ENCODE results near the gene PBRM1. TPM values are rescaled to one million over a fixed set of nuclear protein-coding genes. Genes with fewer than 3 reads are reported as not detected.

PBRM1 gene
- total RNA-seq, 2 donors from 2014 or later, result 73.4 to 78.5 TPM

- peaks cover 79% of the 10 kb centered on the region for H3K36me3 ChIP-seq (ENCODE audit: control insufficient read depth, insufficient read depth, low read length)
- no peaks in the 10 kb centered on the region for H3K4me1 ChIP-seq (ENCODE audit: control insufficient read depth, insufficient read depth, low read length)
- no peak overlapping the region for H3K27ac ChIP-seq (ENCODE audit: low read depth, low read length)
- H3K4me3 Mint-ChIP-seq, result no peak overlapping the region
- WGBS, 2 experiments (ENCODE audit: insufficient coverage in 1 of 2, insufficient read length in 1 of 2), result 91 to 96% methylated on average over 3 of the region's 3 CpGs
- no peaks in the 10 kb centered on the region for H3K4me1 Mint-ChIP-seq
- H3K27me3 Mint-ChIP-seq (ENCODE audit: insufficient read depth), result no peaks in the 10 kb centered on the region
- H3K9ac ChIP-seq (ENCODE audit: extremely low read depth, low read length, poor library complexity, severe bottlenecking), result no peak overlapping the region
- H3K27me3 ChIP-seq (ENCODE audit: control insufficient read depth, insufficient read depth, low read length, poor library complexity, severe bottlenecking), result no peaks in the 10 kb centered on the region
- H3K27ac Mint-ChIP-seq, result no peak overlapping the region
- no peaks in the 10 kb centered on the region for H3K9me3 ChIP-seq (ENCODE audit: control insufficient read depth, low read length)
- no peak for DNase-seq
- no peak overlapping the region for H3K4me3 ChIP-seq (ENCODE audit: low read length)
- H3K9me3 Mint-ChIP-seq, result no peaks in the 10 kb centered on the region
- peaks cover 60% of the 10 kb centered on the region for H3K36me3 Mint-ChIP-seq (ENCODE audit: low read depth)
- TF ChIP-seq CTCF (conservative IDR thresholded peaks at IDR 0.05), result no peak
Measured at GRCh38 chr3:52614689-52615088, 71.0 kb downstream of the PBRM1 start.

- Mint-ChIP-seq H3K27me3 (ENCODE audit: insufficient read depth) (no peaks in the 10 kb centered on the region), H3K36me3 (ENCODE audit: low read depth) (peaks cover 47% of the 10 kb centered on the region)
- 95 to 100% methylated on average over 2 to 8 of the region's 8 CpGs for WGBS, 2 experiments (ENCODE audit: insufficient coverage in 1 of 2, insufficient read length in 1 of 2)
Measured at GRCh38 chr3:52609316-52609815, 76.3 kb downstream of the PBRM1 start.

GRCh38 chr3:52608337-52608736 lies 77.4 kb downstream of the PBRM1 start:
- no peak for TF ChIP-seq CTCF (conservative IDR thresholded peaks at IDR 0.05)
- Mint-ChIP-seq H3K36me3 (ENCODE audit: low read depth) (peaks cover 52% of the 10 kb centered on the region), H3K27ac (no peak overlapping the region), H3K4me3 (no peak overlapping the region), H3K9me3 (no peaks in the 10 kb centered on the region), H3K27me3 (ENCODE audit: insufficient read depth) (no peaks in the 10 kb centered on the region), H3K4me1 (peaks cover 11% of the 10 kb centered on the region)
- no peak overlapping the region for H3K27ac ChIP-seq (ENCODE audit: low read depth, low read length)
- DNase-seq, result no peak
- no peak overlapping the region for H3K9ac ChIP-seq (ENCODE audit: extremely low read depth, low read length, poor library complexity, severe bottlenecking)
- H3K36me3 ChIP-seq (ENCODE audit: control insufficient read depth, insufficient read depth, low read length), result peaks cover 71% of the 10 kb centered on the region
- no peaks in the 10 kb centered on the region for H3K9me3 ChIP-seq (ENCODE audit: control insufficient read depth, low read length)
- H3K4me3 ChIP-seq (ENCODE audit: low read length), result no peak overlapping the region
- no peaks in the 10 kb centered on the region for H3K4me1 ChIP-seq (ENCODE audit: control insufficient read depth, insufficient read depth, low read length)
- 91% methylated on average over 2 of the region's 2 CpGs; no CpG with 5 or more reads in 1 of the 2 experiments for WGBS, 2 experiments (ENCODE audit: insufficient coverage in 1 of 2, insufficient read length in 1 of 2)
- H3K27me3 ChIP-seq (ENCODE audit: control insufficient read depth, insufficient read depth, low read length, poor library complexity, severe bottlenecking), result no peaks in the 10 kb centered on the region

More at GRCh38 chr3:52609316-52609815, 76.3 kb downstream of the PBRM1 start:
- DNase-seq, result no peak
- TF ChIP-seq CTCF (conservative IDR thresholded peaks at IDR 0.05), result no peak
- Histone ChIP-seq H3K4me1 (ENCODE audit: control insufficient read depth, insufficient read depth, low read length) (no peaks in the 10 kb centered on the region), H3K27ac (ENCODE audit: low read depth, low read length) (no peak overlapping the region), H3K27me3 (ENCODE audit: control insufficient read depth, insufficient read depth, low read length, poor library complexity, severe bottlenecking) (no peaks in the 10 kb centered on the region), H3K9me3 (ENCODE audit: control insufficient read depth, low read length) (no peaks in the 10 kb centered on the region), H3K4me3 (ENCODE audit: low read length) (no peak overlapping the region), H3K36me3 (ENCODE audit: control insufficient read depth, insufficient read depth, low read length) (peaks cover 69% of the 10 kb centered on the region), H3K9ac (ENCODE audit: extremely low read depth, low read length, poor library complexity, severe bottlenecking) (no peak overlapping the region)
- no peak overlapping the region for H3K4me3 Mint-ChIP-seq
- H3K9me3 Mint-ChIP-seq, result no peaks in the 10 kb centered on the region
- peaks cover 11% of the 10 kb centered on the region for H3K4me1 Mint-ChIP-seq
- no peak overlapping the region for H3K27ac Mint-ChIP-seq

Measured in endodermal cell (in vitro differentiated cells).